Stimulated activated CD8-positive, alpha-beta memory T cell treated with anti-CD3 and anti-CD28 coated beads, Interleukin-4, amount 100 ng/mL, for 48 hours (primary cell): ENCODE measurements around the gene ZNF10.

ENCODE experiments used
- DNase-seq: peaks from one replicate; pipeline ENCODE4 v3.0.0-alpha.2; 2020

Gene ZNF10

DNA sequence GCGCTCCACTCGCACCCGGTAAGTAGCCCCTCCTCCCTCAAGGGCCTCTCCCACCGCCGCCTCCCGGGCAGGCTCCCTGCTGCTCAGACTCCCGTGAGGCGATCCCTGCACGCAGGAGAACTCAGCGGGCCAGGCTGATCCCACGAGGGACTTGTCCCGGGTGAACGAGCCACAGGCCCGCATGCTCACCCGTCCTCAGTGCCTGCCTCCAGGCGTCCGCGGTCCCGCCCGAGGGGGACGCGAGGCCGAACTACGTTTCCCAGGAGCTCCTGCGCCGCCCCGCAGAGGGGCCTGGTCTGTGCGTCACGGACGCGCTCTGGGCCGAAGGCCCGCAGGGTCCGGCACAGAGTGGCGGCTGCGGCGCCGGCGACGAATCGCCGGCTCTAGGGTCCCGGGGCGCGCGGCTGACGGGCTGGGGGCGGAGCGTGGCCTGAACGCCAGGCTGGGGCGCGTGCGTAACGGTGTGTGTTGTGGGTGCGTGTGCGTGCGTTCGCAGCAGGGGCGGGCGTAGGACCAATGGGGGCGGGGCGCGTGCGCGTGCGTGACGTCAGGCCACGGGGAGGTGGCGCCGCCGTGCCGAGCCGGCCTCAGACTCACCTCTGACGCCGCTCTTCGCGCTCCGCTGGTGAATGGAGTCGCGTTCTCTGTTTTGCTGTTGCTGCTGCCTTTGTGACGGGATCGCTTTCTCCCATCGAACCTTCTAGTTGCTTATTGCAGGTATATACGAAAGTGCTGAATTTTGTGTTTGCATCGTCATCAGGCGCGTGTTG lies at the start of gene ZNF10, which contains the start of gene ZNF891:
Gene ZNF10, plus strand, starts transcription at position 590 of the 770 bp plus-strand sequence. CDS start 13,866 bp downstream, outside the sequence.
Gene ZNF891, minus strand, starts transcription at position 237 of the 770 bp plus-strand sequence. CDS start 8,356 bp downstream, outside the sequence.
- peak; percentile 98 for DNase-seq

DNA sequence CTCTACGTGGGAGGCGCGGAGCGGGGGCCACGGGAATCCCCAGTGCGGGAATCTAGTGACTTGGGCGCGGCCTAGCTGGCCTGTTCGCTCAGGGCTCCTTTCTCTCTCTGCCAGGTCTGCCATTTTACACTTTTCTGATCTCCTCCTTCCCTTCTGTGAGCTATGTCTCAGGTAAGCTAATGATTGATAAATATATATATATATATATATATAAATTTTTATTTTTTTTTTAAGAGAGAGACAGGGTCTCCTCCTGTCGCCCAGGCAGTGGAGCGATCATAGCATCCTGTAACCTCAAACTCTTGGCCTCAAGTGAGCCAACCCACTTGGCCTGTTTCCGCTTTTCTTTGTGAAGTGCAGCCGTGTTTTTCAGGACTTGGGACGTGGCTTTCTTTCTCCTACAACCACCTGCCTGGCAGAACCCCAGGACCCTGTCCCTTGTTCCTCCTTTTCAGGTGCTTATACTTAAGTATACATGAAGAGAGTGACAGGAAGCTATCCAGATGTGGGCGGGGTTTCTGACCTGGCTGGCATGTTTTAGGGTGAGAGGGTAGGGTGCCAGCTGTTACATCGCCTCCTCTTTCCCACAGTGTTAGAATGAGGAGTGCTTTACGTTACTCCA lies 49.2 kb upstream of the ZNF10 start:
- DNase-seq, result peak; percentile 32

DNA sequence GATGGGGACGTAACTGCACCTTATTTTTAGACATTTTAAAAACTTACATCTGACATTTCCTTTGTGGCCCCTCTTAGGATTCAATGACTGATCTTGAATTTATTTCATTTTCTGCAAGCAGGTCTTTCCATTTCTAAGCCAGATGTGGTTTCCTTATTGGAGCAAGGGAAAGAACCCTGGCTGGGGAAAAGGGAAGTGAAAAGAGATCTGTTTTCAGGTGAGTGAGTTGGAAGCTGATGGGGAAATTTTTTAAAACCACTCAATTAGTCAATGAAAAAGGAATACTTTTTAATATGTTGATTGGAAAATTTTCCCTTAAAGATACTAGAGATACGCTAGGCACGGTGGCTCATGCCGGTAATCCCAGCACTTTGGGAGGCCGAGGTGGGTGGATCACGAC lies 47.1 kb upstream of the ZNF10 start:
- no peak for DNase-seq

DNA sequence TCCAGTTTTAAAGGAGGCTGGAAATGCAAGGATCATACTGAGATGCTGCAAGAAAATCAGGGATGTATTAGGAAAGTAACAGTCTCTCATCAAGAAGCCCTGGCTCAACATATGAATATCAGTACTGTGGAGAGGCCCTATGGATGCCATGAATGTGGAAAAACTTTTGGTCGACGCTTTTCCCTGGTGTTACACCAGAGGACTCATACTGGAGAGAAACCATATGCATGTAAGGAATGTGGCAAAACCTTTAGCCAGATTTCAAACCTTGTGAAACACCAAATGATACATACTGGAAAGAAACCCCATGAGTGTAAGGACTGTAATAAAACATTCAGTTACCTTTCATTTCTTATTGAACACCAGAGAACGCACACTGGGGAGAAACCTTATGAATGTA lies 24.8 kb upstream of the ZNF10 start:
- DNase-seq, result no peak

DNA sequence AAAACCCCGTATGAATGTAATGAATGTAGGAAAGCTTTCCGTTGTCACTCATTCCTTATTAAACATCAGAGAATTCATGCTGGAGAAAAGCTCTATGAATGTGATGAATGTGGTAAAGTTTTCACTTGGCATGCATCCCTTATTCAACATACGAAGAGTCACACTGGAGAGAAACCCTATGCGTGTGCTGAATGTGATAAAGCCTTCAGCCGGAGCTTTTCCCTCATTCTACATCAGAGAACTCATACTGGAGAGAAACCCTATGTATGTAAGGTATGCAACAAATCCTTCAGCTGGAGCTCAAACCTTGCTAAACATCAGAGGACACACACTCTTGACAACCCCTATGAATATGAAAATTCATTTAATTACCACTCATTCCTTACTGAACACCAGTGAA lies 24.2 kb upstream of the ZNF10 start:
- DNase-seq, result no peak

DNA sequence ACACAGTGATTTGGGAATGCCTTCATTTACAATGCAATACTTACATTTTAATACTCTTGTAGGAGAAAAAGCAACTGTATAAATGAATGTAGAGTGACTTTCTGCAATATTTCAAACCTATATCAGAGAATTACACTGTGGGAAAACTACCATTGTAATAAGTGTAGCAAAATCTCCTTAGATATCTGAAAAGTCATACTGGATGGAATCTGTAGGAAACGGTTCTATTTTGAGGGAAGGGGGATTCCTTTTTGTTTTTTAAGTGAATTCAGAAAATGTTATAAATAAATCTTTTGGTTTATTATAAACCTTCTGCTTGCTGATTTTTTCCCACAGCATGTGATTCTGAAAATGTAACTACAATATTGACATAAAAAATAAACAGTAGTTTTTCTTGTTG lies 23.3 kb upstream of the ZNF10 start:
- DNase-seq, result no peak

DNA sequence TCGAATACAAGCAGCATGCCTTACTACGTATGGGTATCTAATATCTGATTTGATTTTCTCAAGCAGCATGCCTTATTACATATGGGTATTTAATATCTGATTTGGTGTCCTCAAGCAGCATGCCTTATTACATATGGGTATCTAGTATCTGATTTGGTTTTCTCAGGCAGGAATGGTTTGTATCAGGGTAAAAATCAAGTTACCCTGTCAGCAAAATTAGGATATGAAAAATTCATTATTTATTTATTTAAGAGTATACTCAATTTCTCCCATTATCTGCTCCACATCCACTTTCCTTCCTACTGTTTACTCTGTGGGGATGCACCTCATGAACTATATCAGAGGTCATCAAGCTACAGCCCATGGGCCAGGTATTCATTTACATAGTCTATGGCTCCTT lies 22.3 kb upstream of the ZNF10 start:
- DNase-seq, result no peak

DNA sequence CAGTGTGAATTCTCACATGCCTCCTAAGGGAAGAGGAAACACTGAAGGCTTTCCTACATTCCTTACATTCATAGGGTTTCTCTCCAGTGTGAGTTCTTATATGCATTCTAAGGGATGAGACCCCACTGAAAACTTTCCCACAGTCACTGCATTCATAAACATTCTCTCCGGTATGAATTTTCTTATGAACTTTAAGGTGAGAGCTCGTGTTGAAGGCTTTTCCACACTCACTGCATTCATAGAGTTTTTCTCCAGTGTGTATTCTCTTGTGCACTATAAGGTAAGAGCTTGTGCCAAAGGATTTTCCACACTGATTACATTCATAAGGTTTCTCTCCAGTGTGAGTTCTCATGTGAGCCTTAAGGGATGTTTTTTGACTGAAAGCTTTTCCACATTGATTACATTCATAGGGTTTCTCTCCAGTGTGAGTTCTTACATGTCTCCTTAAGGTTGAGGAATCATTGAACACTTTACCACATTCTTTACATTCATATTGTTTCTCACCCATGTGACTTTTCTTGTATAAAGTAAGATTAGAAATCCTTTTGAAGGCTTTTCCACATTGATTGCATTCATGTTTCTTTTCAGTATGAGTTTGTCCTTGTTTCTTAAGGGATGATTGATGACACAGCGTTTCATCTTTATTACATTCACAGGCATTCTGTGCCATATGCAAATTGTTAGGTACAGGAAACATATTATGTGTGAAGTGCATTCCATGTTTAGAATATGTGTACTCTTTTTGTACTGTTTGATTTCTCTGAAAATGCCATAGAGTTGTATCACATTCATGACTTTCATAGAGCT lies 9.8 kb upstream of the ZNF10 start:
- DNase-seq, result no peak

DNA sequence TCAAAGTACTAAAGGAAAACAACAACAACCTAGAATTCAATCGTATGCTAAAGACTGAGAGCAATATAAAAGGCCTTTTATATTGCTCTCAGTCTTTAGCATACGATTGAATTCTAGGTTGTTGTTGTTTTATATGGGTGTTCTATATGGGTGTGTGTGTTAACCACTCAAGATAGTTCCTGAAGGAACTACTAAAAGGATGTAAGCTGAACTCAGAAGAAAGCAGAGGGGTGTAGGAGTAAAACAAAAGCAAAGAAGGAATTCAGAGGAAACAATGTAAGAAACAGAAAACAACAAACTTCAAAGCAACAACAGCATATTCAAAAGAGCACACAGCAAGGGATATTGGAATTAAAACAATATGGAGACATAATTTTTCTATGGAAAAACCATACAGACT lies 5.8 kb upstream of the ZNF10 start:
- no peak for DNase-seq

DNA sequence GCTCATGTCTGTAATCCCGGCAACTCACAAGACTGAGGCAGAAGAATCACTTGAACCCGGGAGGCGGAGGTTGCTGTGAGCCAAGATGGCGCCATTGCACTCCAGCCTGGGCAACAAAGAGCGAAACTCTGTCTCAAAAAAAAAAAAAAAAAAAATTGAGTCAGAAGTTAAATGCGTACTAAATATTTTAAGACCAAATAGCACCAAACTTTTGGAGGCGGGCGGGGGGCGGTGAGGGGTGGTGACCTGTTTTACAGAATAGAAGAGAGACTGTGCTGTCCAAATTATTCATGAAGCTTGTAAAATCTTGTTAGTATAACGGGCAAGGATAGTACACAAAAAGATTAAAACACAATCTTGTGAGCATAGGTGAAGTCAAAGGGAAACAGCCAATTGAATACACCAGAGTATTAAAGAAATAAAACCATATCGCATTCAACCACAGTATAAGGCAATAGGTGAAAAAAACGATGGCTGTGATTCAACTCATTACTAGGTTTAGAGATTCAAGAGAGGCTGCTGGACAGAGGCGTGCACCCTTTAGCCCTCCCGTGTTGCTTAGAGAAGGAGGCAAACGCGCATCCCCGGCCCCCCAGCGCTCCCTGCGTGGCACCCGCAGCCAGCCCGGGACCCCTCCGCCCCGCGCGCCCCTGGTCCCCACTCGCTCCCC lies 924 bp upstream of the ZNF10 start:
- DNase-seq, result peak; percentile 24

DNA sequence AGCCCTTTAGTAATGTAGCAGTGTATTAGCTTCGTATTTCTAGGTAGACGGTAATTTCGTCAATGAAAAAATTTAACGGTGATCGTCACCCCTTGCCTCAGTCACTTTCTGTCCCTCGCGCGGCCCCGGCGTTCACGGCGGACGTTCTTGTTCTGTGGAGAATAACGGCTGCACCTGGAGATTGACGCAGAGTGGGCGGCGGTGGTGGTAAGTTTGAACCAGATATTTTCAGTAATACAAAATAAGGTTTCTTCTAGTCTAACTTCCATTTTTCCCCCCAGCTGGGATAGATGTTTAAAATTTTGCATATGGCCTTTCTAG lies 341 bp downstream of the ZNF10 start:
- DNase-seq, result peak; percentile 56

DNA sequence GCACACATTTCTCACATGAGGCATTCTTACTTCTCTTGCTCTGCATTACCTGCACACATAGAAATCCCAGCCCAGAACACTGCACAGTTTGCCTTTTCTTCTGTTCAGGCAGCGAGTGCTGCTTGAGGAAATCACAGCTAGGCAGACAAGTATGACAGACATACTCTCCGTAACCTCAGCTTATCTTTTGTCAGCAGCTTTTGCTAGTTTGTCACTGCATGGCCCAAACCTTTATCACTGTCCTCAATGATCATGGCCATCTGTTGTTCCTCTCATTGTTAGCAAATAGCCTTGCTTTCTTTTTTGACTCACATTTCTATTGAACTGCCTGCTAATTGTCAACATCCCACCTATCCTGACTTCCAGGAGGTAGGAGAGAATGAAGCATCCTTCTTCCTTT lies 5.3 kb downstream of the ZNF10 start:
- DNase-seq, result no peak

DNA sequence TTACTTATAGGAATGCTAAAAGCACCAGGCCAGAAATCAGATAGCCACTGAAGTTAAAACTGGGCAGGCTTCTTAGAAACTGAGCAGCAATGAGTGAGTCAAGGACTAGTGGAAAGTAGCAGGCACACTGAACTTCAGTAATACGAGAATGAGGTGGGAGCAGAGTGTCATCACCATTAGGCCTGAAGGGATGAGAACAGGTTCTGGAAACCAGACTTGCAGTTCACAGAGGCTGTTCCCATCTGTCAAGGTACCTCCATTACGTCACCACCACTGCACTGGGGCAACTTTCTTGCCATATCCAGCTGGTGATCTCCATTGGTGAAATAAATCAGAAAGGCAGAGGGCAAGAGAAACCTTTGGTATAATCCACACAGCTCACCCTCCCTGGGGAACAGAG lies 15.6 kb downstream of the ZNF10 start:
- DNase-seq, result no peak

DNA sequence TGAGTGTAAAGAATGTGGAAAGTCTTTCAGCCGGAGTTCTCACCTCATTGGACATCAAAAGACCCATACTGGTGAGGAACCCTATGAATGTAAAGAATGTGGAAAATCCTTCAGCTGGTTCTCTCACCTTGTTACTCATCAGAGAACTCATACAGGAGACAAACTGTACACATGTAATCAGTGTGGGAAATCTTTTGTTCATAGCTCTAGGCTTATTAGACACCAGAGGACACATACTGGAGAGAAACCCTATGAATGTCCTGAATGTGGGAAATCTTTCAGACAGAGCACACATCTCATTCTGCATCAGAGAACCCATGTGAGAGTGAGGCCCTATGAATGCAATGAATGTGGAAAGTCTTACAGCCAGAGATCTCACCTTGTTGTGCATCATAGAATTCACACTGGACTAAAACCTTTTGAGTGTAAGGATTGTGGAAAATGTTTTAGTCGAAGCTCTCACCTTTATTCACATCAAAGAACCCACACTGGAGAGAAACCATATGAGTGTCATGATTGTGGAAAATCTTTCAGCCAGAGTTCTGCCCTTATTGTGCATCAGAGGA lies 25.8 kb downstream of the ZNF10 start:
- no peak for DNase-seq

DNA sequence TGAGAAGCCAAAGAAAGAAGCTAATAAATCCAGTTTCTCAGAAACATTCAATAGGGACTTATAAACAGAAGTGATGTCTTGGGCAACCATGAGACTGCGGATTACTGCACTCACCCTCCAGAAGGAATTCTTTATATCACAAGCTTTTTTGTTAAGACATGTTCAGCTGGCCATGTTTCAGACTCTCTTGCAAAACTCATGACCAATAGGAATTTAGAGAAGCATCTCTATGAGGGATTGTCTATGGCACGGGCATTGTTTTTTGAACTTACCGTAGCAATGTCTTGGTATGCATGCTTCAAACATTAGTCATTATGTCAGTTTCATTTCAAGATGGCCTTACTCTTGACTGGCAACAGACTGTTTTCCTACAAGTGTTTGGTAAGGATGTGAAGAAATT lies 35.3 kb downstream of the ZNF10 start:
- no peak for DNase-seq

DNA sequence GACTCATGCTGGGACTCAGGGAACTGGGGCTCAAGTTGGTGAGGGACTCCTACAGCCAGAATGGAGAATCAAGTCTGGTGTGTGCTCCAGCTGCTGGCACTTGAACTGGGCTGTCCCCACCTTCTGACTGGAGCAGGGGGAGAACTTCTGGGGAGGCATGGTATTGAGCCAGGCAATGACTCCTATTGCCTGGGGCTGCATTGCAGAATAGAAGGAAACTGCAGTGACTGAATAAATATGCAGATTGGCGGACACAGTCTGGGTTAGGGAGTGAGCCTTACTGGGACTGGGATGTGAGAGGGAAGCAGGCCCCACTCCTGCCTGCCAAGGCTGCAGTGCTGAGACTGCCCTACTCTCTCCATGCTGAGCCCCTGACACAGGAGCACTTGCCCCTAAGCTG lies 42.1 kb downstream of the ZNF10 start:
- DNase-seq, result no peak

DNA sequence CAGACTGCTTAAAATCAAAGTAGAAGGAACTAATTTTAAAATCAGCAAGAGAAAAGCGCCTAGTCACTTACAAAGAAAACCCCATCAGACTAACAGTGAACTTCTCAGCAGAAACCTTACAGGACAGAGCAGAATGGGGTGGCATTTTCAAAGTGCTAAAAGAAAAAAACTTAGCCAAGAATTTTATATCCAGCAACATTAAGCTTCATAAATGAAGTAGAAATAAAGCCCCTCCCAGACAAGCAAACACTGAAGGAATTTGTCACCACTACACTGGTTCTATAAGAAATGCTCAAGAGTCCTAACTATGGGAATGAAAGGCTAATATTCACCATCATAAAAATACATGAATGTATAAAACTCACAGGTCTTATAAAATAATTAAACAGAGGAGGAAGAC lies 44.5 kb downstream of the ZNF10 start:
- DNase-seq, result no peak

DNA sequence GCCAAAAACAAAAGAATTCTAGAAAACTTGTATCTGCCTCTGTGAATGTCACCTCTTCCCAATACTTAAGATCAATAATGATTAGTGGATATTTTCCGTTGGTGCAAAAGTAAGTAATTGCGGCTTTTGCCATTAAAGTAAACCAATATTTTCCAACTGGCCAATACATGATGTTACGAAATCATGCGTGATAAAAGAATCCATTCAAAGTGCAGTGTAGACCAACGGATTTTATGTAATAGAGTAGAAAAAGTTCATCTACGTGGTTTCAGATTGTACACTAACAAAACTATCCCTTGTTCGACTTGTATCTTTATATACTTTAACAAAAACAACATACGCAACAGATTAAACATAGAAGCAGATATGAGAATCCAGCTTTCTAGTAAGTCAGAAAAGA lies 50.2 kb downstream of the ZNF10 start:
- no peak for DNase-seq

DNA sequence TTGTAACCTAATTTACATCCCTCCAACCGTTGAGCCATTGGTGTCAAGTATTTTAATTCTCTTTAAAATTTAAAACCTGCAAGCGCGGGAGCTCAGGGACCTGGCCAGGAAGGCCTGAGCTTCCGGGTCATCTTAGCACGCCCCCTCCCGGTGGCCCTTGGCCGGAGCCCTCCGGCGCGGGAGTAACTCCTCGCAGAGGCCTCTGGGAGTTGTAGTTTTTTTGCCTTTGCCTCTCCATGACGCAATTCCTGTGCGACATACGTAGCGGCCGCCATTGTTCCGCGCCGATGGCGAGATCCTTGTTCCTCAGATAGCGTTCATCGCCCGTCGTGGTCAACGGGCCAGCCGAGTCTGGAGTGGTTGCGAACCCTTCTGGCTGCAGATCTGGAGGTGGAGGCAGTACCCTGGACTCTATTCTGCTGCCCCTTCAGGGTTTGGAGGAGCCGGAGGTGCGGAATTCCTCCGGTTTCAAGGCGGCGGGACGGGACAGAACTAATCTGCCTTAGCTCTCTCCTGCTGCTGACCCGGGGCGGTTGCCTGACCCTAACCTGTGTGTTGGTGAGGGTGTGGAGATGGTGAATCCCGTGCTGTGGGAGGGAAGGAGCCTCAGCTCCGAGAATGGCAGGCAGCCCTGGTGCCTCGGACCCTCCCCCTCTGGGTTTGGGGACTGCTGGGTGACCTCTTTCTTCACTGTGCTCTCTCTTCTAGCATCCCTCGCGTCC lies 51.0 kb downstream of the ZNF10 start, which contains the start of gene ZNF268:
Gene ZNF268, plus strand, starts transcription at position 258 of the 722 bp plus-strand sequence. CDS start 503 bp downstream, outside the sequence.
- DNase-seq, result peak; percentile 96

DNA sequence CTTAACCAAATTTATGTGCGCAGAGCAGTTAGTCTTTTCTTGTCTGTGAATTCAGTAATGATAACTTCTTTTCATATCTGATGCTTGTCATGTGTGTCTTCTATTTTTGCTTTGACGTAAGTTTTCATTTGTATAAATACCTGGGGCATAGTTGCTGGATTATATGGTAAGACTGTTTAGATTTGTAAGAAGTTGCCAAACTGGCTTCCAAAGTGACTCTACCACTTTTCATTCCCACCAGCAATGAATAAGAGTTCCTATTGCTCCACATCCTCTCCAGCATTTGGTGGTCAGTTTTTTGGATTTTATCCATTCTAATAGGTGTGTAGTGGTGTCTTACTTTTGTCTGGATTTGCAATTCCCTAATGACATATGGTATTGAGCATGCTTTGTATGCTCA lies 59.7 kb downstream of the ZNF10 start:
- DNase-seq, result no peak

DNA sequence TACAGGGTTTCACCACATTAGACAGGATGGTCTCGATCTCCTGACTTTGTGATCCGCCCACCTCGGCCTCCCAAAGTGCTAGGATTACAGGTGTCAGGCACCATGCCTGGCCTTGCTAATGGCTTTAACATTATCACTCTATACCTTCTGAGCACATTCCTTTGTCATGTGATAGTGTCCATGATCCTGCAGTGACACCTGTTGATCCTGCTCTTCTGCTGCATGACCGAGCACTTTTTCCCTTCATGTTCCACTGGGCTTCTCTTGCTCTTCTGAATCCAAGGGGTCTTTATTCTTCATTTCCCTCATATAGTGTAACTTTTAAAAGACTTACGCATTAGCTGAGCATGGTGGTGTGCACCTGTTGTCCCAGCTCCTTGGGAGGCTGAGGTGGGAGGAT lies 62.4 kb downstream of the ZNF10 start:
- no peak for DNase-seq

DNA sequence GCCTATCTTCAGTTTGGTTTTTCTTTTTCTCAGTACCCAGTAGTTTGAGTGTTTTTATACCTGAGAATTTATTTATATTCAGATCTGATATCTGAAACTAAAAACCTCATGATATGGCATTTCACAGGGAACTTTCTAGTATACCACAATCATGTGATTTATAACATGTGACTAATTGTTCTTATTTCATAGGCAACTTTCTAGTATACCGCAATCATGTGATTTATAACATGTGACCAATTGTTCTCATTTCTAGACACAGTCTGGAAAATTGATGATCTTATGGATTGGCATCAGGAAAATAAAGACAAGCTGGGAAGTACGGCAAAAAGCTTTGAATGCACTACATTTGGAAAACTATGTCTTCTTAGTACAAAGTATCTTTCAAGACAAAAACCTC lies 71.5 kb downstream of the ZNF10 start:
- DNase-seq, result no peak
